GM23248 (cell line): ENCODE measurements around the gene AOPEP. TPM values are rescaled to one million over a fixed set of nuclear protein-coding genes. Genes with fewer than 3 reads are reported as not detected.

Experiments
- DNase-seq: peaks from one replicate; pipeline ENCODE4 v3.0.0-alpha.2; 2015
- H2AFZ ChIP-seq: fragments of 200-600 bp; sonication (generic); 2 replicates; pipeline ENCODE4 v1.6.1; 2016; ENCODE audit warnings: antibody characterized with exemption
- H3F3A ChIP-seq: fragments of 200-600 bp; sonication (generic); 2 replicates; pipeline ENCODE4 v1.6.1; 2016; ENCODE audit warnings: mild to moderate bottlenecking, antibody characterized with exemption, mixed run types; ENCODE audit not compliant: insufficient read depth
- H3K27ac ChIP-seq: fragments of 200-600 bp; sonication (generic); 2 replicates; pipeline ENCODE4 v1.5.1; 2016; ENCODE audit warnings: mild to moderate bottlenecking
- H3K27me3 ChIP-seq: fragments of 200-600 bp; sonication (generic); replicated peaks from 2 replicates; pipeline ENCODE4 v1.6.1; 2016; ENCODE audit warnings: mild to moderate bottlenecking; ENCODE audit not compliant: insufficient read depth
- H3K36me3 ChIP-seq: fragments of 200-600 bp; sonication (generic); 2 replicates; pipeline ENCODE4 v1.6.1; 2016; ENCODE audit warnings: low read depth, mild to moderate bottlenecking
- H3K4me1 ChIP-seq: fragments of 200-600 bp; sonication (generic); 2 replicates; pipeline ENCODE4 v1.6.1; 2016; ENCODE audit warnings: mild to moderate bottlenecking; ENCODE audit not compliant: insufficient read depth
- H3K4me2 ChIP-seq: fragments of 200-600 bp; sonication (generic); one replicate; pipeline ENCODE4 v1.6.1; 2016; ENCODE audit warnings: mild to moderate bottlenecking; ENCODE audit not compliant: unreplicated experiment
- H3K4me3 ChIP-seq: fragments of 200-600 bp; sonication (generic); 2 replicates; pipeline ENCODE4 v1.5.1; 2016; ENCODE audit warnings: mild to moderate bottlenecking
- H3K79me2 ChIP-seq: fragments of 200-600 bp; sonication (generic); 2 replicates; pipeline ENCODE4 v1.6.1; 2016; ENCODE audit warnings: mild to moderate bottlenecking; ENCODE audit not compliant: insufficient read depth
- H3K9ac ChIP-seq: fragments of 200-600 bp; sonication (generic); 2 replicates; pipeline ENCODE4 v1.6.1; 2016; ENCODE audit warnings: mild to moderate bottlenecking
- H3K9me2 ChIP-seq: fragments of 200-600 bp; sonication (generic); 2 replicates; pipeline ENCODE4 v1.6.1; 2016; ENCODE audit warnings: mixed run types, mild to moderate bottlenecking, moderate library complexity; ENCODE audit not compliant: insufficient read depth
- H3K9me3 ChIP-seq: fragments of 200-600 bp; sonication (generic); one replicate; pipeline ENCODE4 v1.6.1; 2017; ENCODE audit warnings: low read depth
- H4K20me1 ChIP-seq: fragments of 200-600 bp; sonication (generic); 2 replicates; pipeline ENCODE4 v1.6.0; 2016; ENCODE audit not compliant: insufficient read depth
- EZH2 ChIP-seq: fragments of 200-600 bp; sonication (generic); IDR thresholded peaks from 2 replicates; pipeline ENCODE4 v1.6.1; 2018; ENCODE audit warnings: antibody characterized with exemption, mild to moderate bottlenecking; ENCODE audit not compliant: insufficient read depth, poor library complexity, severe bottlenecking
- EZH2phosphoT487 ChIP-seq: fragments of 200-600 bp; sonication (generic); IDR thresholded peaks from 2 replicates; pipeline ENCODE4 v1.6.1; 2018; ENCODE audit warnings: antibody characterized with exemption, moderate library complexity, mild to moderate bottlenecking, low read depth; ENCODE audit not compliant: insufficient read depth
- WGBS, 2 experiments: methylation state at CpG; one replicate each; pipeline ENCODE4 v1.1.6; 2015 to 2017; ENCODE audit warnings: low lambda C conversion rate in 2 of 2, low coverage in 1 of 2; ENCODE audit errors: missing lambda C conversion rate in 2 of 2; 5-methylcytosine and 5-hydroxymethylcytosine counted together
- in situ Hi-C: fragments of 300-500 bp; cut with MboI; formaldehyde crosslinking; loops from 2 replicates; pipeline ENCODE4 v1.15.0; 2020
- polyA plus RNA-seq: library from polyadenylated mRNA; unstranded; fragments of >200 nt; fragmentation: Nextera tagmentation; extraction: Ambion mirVana; gene quantifications from 2 replicates; pipeline ENCODE4 v1.2.1, GENCODE V29; 2016
- total RNA-seq: library from RNA; depleted of rRNA; stranded (reverse); fragments of >200 nt; shearing (Covaris generic); gene quantifications from 2 replicates; pipeline ENCODE4 v1.2.3, GENCODE V29; 2014

Gene AOPEP
- total and polyA plus RNA-seq, 2 experiments from 2014 or later, result 90.0 to 120 TPM

DNA sequence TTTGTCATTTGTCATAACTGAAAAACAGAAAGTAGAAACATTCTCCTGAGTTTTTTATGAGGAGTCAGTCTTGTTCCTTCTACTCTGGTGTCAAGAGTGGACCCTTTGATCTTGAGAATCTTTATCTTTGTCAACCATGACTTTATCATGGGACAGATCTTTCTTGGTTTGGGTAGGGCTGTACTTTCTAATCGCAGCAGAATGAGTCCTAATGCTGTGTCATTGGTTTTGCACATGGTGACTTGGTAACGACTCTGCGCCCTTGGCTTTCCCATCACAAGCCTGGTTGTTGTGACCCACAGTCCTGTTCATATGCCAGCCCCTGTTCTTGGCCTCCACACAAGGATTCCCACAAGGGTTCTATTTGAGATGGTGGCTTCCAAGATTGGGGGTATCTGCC lies 45.6 kb downstream of the AOPEP start:
- Histone ChIP-seq H4K20me1 (no peaks in the 10 kb centered on the region), H3K4me3 (no peak overlapping the region), H3K9me2 (no peaks in the 10 kb centered on the region), H3K4me1 (no peaks in the 10 kb centered on the region), H3K27ac (no peak overlapping the region), H3K79me2 (0 out of 2 replicates have a peak, but pooled peaks cover 11% of the 10 kb centered on the region), H3K9ac (no peak overlapping the region), H3K9me3 (no peaks in the 10 kb centered on the region), H3K27me3 (no peaks in the 10 kb centered on the region), H2AFZ (no peak overlapping the region), H3K36me3 (no peaks in the 10 kb centered on the region), H3K4me2 (no peak overlapping the region), H3F3A (no peaks in the 10 kb centered on the region)
- TF ChIP-seq EZH2, result no peak
- 40 to 46% methylated on average over 3 of the region's 3 CpGs for WGBS, 2 experiments
- in situ Hi-C loops, result loop anchor here (10.0 kb wide), 1 partner anchor 87 kb away; no protein-coding TSS in a partner anchor
- no peak for DNase-seq

DNA sequence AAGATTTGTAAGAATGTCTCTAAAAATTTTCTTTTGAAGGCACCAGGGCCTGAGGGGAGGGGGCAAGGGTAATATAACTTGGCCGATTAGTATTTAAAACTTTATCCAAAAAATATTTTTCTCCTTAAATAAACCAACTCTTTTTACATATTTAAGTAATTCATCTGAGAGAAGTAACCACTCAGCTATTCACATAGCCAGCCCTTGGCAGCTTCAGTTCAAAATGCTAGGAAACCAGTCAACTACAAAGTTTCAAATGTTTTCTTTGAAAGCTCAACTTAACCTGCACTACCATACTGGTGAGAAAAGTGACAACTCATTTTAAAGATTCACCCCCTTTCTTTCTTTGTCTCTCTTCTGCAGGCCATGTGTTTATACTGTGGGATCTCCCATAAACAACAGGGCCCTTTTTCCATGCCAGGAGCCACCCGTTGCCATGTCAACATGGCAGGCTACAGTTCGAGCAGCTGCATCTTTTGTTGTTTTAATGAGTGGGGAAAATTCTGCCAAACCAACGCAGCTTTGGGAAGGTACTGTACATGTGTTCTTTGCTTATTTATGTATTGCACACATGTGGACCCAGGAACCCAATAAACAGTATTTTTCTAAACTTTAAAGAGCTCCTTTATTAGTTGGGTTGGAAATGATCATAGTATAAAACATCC lies 46.3 kb downstream of the AOPEP start:
- in situ Hi-C loops, result loop anchor here (10.0 kb wide), 1 partner anchor 88 kb away; no protein-coding TSS in a partner anchor
- 17 to 20% methylated on average over 4 of the region's 4 CpGs for WGBS, 2 experiments
- H3K4me2 ChIP-seq, result no peak overlapping the region

DNA sequence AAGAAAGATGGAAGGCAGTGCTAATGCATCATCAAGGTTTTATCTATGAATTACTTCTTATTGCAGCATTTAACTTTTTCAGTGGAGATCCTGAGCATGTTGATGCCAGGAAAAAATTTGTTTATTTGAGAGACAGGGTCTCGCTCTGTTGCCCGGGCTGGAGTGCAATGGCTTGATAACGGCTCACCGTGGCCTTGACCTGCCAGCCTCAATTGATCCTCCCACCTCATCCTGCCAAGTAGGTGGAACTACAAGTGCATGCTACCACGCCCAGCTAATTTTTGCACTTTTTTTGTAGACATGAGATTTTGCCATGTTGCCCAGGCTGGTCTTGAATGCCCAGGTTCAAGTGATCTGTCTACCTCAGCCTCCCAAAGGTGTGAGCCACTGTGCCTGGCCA lies 47.2 kb downstream of the AOPEP start:
- no peaks in the 10 kb centered on the region for H3K27me3 ChIP-seq
- no peaks in the 10 kb centered on the region for H3K9me2 ChIP-seq
- H3K27ac ChIP-seq, result no peak overlapping the region
- TF ChIP-seq EZH2 (no peak), EZH2phosphoT487 (no peak)
- H3K79me2 ChIP-seq, result 0 out of 2 replicates have a peak, but pooled peaks cover 11% of the 10 kb centered on the region
- no peaks in the 10 kb centered on the region for H4K20me1 ChIP-seq
- DNase-seq, result no peak
- H3K4me2 ChIP-seq, result no peak overlapping the region
- no peak overlapping the region for H2AFZ ChIP-seq
- H3K4me1 ChIP-seq, result no peaks in the 10 kb centered on the region
- H3K4me3 ChIP-seq, result no peak overlapping the region
- H3K36me3 ChIP-seq, result no peaks in the 10 kb centered on the region
- in situ Hi-C loops, result loop anchor here (10.0 kb wide), 1 partner anchor 89 kb away; no protein-coding TSS in a partner anchor
- H3K9me3 ChIP-seq, result no peaks in the 10 kb centered on the region
- WGBS, 2 experiments, result 95 to 97% methylated on average over 5 of the region's 5 CpGs
- H3F3A ChIP-seq, result no peaks in the 10 kb centered on the region
- no peak overlapping the region for H3K9ac ChIP-seq

More for the DNA sequence above, 46.3 kb downstream of the AOPEP start:
- H3K79me2 ChIP-seq, result 0 out of 2 replicates have a peak, but pooled peaks cover 11% of the 10 kb centered on the region
- H3F3A ChIP-seq, result no peaks in the 10 kb centered on the region
- H3K9me3 ChIP-seq, result no peaks in the 10 kb centered on the region
- H3K4me1 ChIP-seq, result no peaks in the 10 kb centered on the region
- no peak overlapping the region for H2AFZ ChIP-seq
- H3K27ac ChIP-seq, result no peak overlapping the region
- H3K9me2 ChIP-seq, result no peaks in the 10 kb centered on the region
- no peaks in the 10 kb centered on the region for H4K20me1 ChIP-seq
- TF ChIP-seq EZH2 (no peak), EZH2phosphoT487 (no peak)
- H3K36me3 ChIP-seq, result no peaks in the 10 kb centered on the region
- no peak overlapping the region for H3K9ac ChIP-seq
- DNase-seq, result peak; percentile 27
- H3K4me3 ChIP-seq, result no peak overlapping the region
- H3K27me3 ChIP-seq, result no peaks in the 10 kb centered on the region

DNA sequence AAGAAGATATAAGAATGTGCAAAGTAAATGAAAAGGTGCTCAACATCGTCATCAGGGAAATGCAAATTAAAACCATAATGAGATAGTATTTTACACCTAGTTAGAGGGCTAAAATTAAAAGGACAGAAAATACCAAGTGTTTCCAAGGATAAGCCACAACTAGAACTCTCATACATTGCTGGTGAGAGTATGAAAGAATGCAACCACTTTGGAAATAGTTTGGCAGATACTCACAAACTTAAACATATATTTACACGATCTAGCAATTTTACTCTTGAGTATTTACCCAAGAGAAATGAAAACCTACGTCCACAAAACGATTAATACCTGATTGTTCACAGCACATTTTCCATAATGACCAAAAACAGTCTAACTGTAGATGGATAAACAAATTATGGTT lies 51.5 kb downstream of the AOPEP start:
- H4K20me1 ChIP-seq, result no peaks in the 10 kb centered on the region
- H3K4me3 ChIP-seq, result no peak overlapping the region
- 0 out of 2 replicates have a peak, but pooled peaks cover 5% of the 10 kb centered on the region for H3K79me2 ChIP-seq
- WGBS, 2 experiments, result 97 to 98% methylated on average over 4 of the region's 4 CpGs
- H3K27ac ChIP-seq, result no peak overlapping the region
- no peaks in the 10 kb centered on the region for H3K9me3 ChIP-seq
- in situ Hi-C loops, result loop anchor here (10.0 to 25.0 kb wide), 2 partner anchors 93 to 234 kb away; no protein-coding TSS in a partner anchor
- no peaks in the 10 kb centered on the region for H3K27me3 ChIP-seq
- H3K9me2 ChIP-seq, result no peaks in the 10 kb centered on the region
- TF ChIP-seq EZH2 (no peak), EZH2phosphoT487 (no peak)
- DNase-seq, result no peak
- peaks cover 22% of the 10 kb centered on the region for H3K4me1 ChIP-seq
- peaks cover 24% of the 10 kb centered on the region for H3F3A ChIP-seq
- H2AFZ ChIP-seq, result no peak overlapping the region
- H3K36me3 ChIP-seq, result no peaks in the 10 kb centered on the region
- no peak overlapping the region for H3K4me2 ChIP-seq
- no peak overlapping the region for H3K9ac ChIP-seq
